HepG2 (cell line): Measurements from ENCODE around the gene PRR22. TPM values are rescaled to one million over a fixed set of nuclear protein-coding genes. Genes with fewer than 3 reads are reported as not detected.
A peak's percentile ranks its signal among the peaks of the same experiment; 100 is the strongest.

Source experiments
- ATAC-seq: fragments of 200-7000 bp; cut with Tn5 transposase; 3 replicates; pipeline ENCODE4 v1.9.1; 2020; ENCODE audit warnings: mild to moderate bottlenecking, moderate library complexity
- BruUV-seq: library from RNA; stranded (reverse); fragments of 400-500 nt; replicated peaks from 2 replicates; lab custom pipeline; 2021; lab: Mats Ljungman, UMichigan
- CTCF ChIA-PET: fragments of 300-600 bp; formaldehyde crosslinking; extraction: SDS; loops from one replicate; lab custom pipeline; 2021; ENCODE audit warnings: low total read pairs, inconsistent platforms, low intra/inter-chr PET ratio; lab: Yijun Ruan, JAX
- POLR2A ChIA-PET: fragments of 350-600 bp; sonication (Branson Sonifier 250); formaldehyde crosslinking; loops from one replicate; lab custom pipeline; 2020; ENCODE audit warnings: antibody characterized with exemption, inconsistent platforms; lab: Yijun Ruan, JAX
- DNase-seq: peaks from one replicate; pipeline ENCODE4 v3.0.0-alpha.2; 2015; ENCODE audit warnings: low spot score
- FAIRE-seq: peaks from 3 replicates; lab custom pipeline; 2011; peaks lifted over from hg19 to GRCh38; lab: Jason Lieb, UNC
- H2AFZ ChIP-seq: one replicate; pipeline ENCODE4 v1.6.1; 2011; ENCODE audit warnings: low read length, inconsistent platforms
- H3K27ac ChIP-seq: fragments of 300-600 bp; 3 replicates; pipeline ENCODE4 v1.8.0; 2011; ENCODE audit warnings: mixed run types, mild to moderate bottlenecking, mixed read lengths, low read length, inconsistent platforms; ENCODE audit not compliant: insufficient read depth; ENCODE audit errors: extremely low read length
- H3K27me3 ChIP-seq, 2 experiments: fragments of 200-600 bp in 1 of 2; 2 replicates in 1 of 2; 3 replicates in 1 of 2; pipeline versions ENCODE4 v1.6.0 to v1.8.0; 2011; ENCODE audit warnings: low read length in 2 of 2, mild to moderate bottlenecking in 2 of 2, moderate library complexity in 2 of 2, inconsistent platforms in 1 of 2; ENCODE audit not compliant: insufficient read depth in 2 of 2, control insufficient read depth in 1 of 2
- H3K36me3 ChIP-seq, 2 experiments: fragments of 200-600 bp in 1 of 2; replicated peaks in 1 of 2; 2 replicates in 1 of 2; 3 replicates in 1 of 2; pipeline versions ENCODE4 v1.5.1 to v1.8.0; 2011; ENCODE audit warnings: low read length in 2 of 2, inconsistent platforms in 1 of 2; ENCODE audit not compliant: insufficient read depth in 2 of 2, control insufficient read depth in 1 of 2
- H3K4me1 ChIP-seq: 2 replicates; pipeline ENCODE4 v1.5.1; 2012; ENCODE audit warnings: low read length, inconsistent platforms; ENCODE audit not compliant: insufficient read depth
- H3K4me2 ChIP-seq: 2 replicates; pipeline ENCODE4 v1.6.0; 2011; ENCODE audit warnings: low read depth, low read length, inconsistent platforms
- H3K4me3 ChIP-seq, 3 experiments: fragments of 200-600 bp in 1 of 3; sonication (generic), shearing (Covaris generic) in 1 of 3; replicated peaks in 1 of 3; 2 replicates each; pipeline ENCODE4 v1.5.1; 2011 to 2016; ENCODE audit warnings: low read length in 3 of 3, inconsistent platforms in 2 of 3, low read depth in 2 of 3, mild to moderate bottlenecking in 2 of 3, control low read depth in 1 of 3, mixed read lengths in 1 of 3; ENCODE audit not compliant: insufficient read depth in 1 of 3
- H3K79me2 ChIP-seq: one replicate; pipeline ENCODE4 v1.6.1; 2011; ENCODE audit warnings: low read length, inconsistent platforms; ENCODE audit not compliant: insufficient read depth
- H3K9ac ChIP-seq: 2 replicates; pipeline ENCODE4 v1.6.0; 2011; ENCODE audit warnings: mild to moderate bottlenecking, low read depth, low read length, inconsistent platforms; ENCODE audit not compliant: insufficient read depth
- H3K9me3 ChIP-seq: 2 replicates; pipeline ENCODE4 v1.5.1; 2012; ENCODE audit warnings: mild to moderate bottlenecking, low read length
- H4K20me1 ChIP-seq: 2 replicates; pipeline ENCODE4 v1.6.0; 2011; ENCODE audit warnings: inconsistent platforms, mild to moderate bottlenecking, low read length, moderate library complexity; ENCODE audit not compliant: insufficient read depth
- ADNP ChIP-seq: sonication (generic); formaldehyde crosslinking; IDR thresholded peaks from 2 replicates; pipeline ENCODE4 v1.4.0; 2020; ENCODE audit warnings: missing genetic modification reagents
- AKAP8 ChIP-seq: sonication (generic); formaldehyde crosslinking; IDR thresholded peaks from 2 replicates; pipeline ENCODE4 v1.5.1; 2020; ENCODE audit warnings: mild to moderate bottlenecking, missing genetic modification reagents
- CSRNP2 ChIP-seq: sonication (generic); formaldehyde crosslinking; conservative IDR thresholded peaks from 2 replicates; pipeline ENCODE4 v1.8.0; 2022; ENCODE audit warnings: low read depth, missing genetic modification reagents
- E2F5 ChIP-seq: sonication (generic); formaldehyde crosslinking; conservative IDR thresholded peaks from 2 replicates; pipeline ENCODE4 v1.4.0; 2020; ENCODE audit warnings: missing genetic modification reagents
- ISX ChIP-seq: sonication (generic); formaldehyde crosslinking; conservative IDR thresholded peaks from 2 replicates; pipeline ENCODE4 v1.5.0; 2020; ENCODE audit warnings: missing genetic modification reagents
- PRDM10 ChIP-seq: sonication (generic); formaldehyde crosslinking; IDR thresholded peaks from 2 replicates; pipeline ENCODE4 v1.4.0; 2020; ENCODE audit warnings: low read depth, missing genetic modification reagents
- SYNCRIP ChIP-seq: fragments of 200-400 bp; formaldehyde crosslinking; IDR thresholded peaks from 2 replicates; pipeline ENCODE4 v1.6.1; 2018; ENCODE audit warnings: mild to moderate bottlenecking, low read depth, low read length; ENCODE audit not compliant: insufficient read depth
- ZBTB2 ChIP-seq: sonication (generic); formaldehyde crosslinking; IDR thresholded peaks from 2 replicates; pipeline ENCODE4 v1.8.0; 2022; ENCODE audit warnings: low read depth, missing genetic modification reagents
- ZBTB33 ChIP-seq: sonication (generic); formaldehyde crosslinking; IDR thresholded peaks from 2 replicates; pipeline ENCODE4 v1.4.0; 2020; ENCODE audit warnings: missing genetic modification reagents
- ZFX ChIP-seq: sonication (generic); formaldehyde crosslinking; IDR thresholded peaks from 2 replicates; pipeline ENCODE4 v1.4.0; 2020; ENCODE audit warnings: mild to moderate bottlenecking, low read depth, missing genetic modification reagents, moderate library complexity
- ZNF101 ChIP-seq: sonication (generic); formaldehyde crosslinking; IDR thresholded peaks from 2 replicates; pipeline ENCODE4 v1.4.0; 2020; ENCODE audit warnings: mild to moderate bottlenecking, low read depth, missing genetic modification reagents, borderline replicate concordance
- ZNF383 ChIP-seq: sonication (generic); formaldehyde crosslinking; IDR thresholded peaks from 2 replicates; pipeline ENCODE4 v1.4.0; 2020; ENCODE audit warnings: missing genetic modification reagents, mild to moderate bottlenecking, borderline replicate concordance
- WGBS: methylation state at CpG from one replicate; pipeline ENCODE4 v1.1.6; 2017; ENCODE audit warnings: low lambda C conversion rate; 5-methylcytosine and 5-hydroxymethylcytosine counted together
- in situ Hi-C: cut with HindIII; loops from 2 replicates; pipeline ENCODE4 v1.10.0; 2017; ENCODE audit warnings: low pct_unique_long_range_greater_than_20kb; ENCODE audit not compliant: extremely low pct_ligation_motif_present
- intact Hi-C: fragments of 100-400 bp; cut with micrococcal nuclease; formaldehyde crosslinking; loops from one replicate; pipeline ENCODE4 v1.10.0; 2022; ENCODE audit not compliant: unreplicated experiment
- polyA plus RNA-seq, 8 experiments: library from polyadenylated mRNA; depleted of rRNA in 3 of 8; stranded (reverse) in 7 of 8; unstranded in 1 of 8; fragments of >200 nt; fragmentation: Illumina TruSeq in 4 of 8; extraction: Trizol in 4 of 8; gene quantifications; 2 replicates each; pipeline versions ENCODE4 v1.2.1 to v1.2.3, GENCODE V29; 2011 to 2016; ENCODE audit warnings: low read depth in 4 of 8, missing spikeins in 1 of 8, mixed read lengths in 1 of 8; ENCODE audit not compliant: insufficient read depth in 1 of 8
- total RNA-seq, 5 experiments: library from RNA; depleted of rRNA; stranded (reverse); fragments of >200 nt; fragmentation: Illumina TruSeq; extraction: Trizol; gene quantifications; 2 replicates each; pipeline ENCODE4 v1.2.3, GENCODE V29; 2016; ENCODE audit warnings: low read depth in 1 of 5

The PRR22 gene
- total and polyA plus RNA-seq, 2 of the 13 experiments (the other 11 are each of a cell fraction or from before 2014, with no cell fraction given): 0.84 to 2.3 TPM

GRCh38 chr19:5829567-5830310 lies 45.2 kb upstream of the PRR22 start:
- Histone ChIP-seq H2AFZ (no peak overlapping the region), H3K4me2 (peak overlapping the region; percentile 100; the same call in 1 of the 2 replicates), H3K9ac (peak overlapping the region; percentile 29; the same call in 1 of the 2 replicates), H3K27me3 (no peaks in the 10 kb centered on the region; a peak in 1 of 5 replicates), H4K20me1 (no peaks in the 10 kb centered on the region), H3K79me2 (peaks cover 12% of the 10 kb centered on the region), H3K27ac (no peak overlapping the region), H3K4me1 (peaks cover 46% of the 10 kb centered on the region), H3K36me3 (peaks cover 0 to 5% of the 10 kb centered on the region in 2 experiments; a peak in 1 of 5 replicates), H3K9me3 (no peaks in the 10 kb centered on the region), H3K4me3 (peak overlapping the region in 1 of 3 experiments; percentile 90; a peak in 1 of 6 replicates)
- ATAC-seq (no peak), DNase-seq (no peak), FAIRE-seq (no peak)
- CTCF ChIA-PET: no interaction called here
- WGBS: 82% methylated on average over 11 of the region's 34 CpGs
- intact Hi-C loops: loop anchor here (5.0 kb wide), 1 partner anchor 43 kb away; the partner anchor contains the start of gene FUT5
- BruUV-seq: no TSS peak
- in situ Hi-C loops: no loop called here
- POLR2A ChIA-PET: interaction anchor here (2.0 to 4.2 kb wide), 10 partner anchors 9 to 79 kb away, joined by 8 to 96 read pairs (median 33); partner anchors contain the start of genes FUT5, FUT6, NDUFA11 and NRTN
- no peak for TF ChIP-seq PRDM10 (CRISPR knock-in tag)
- TF ChIP-seq CSRNP2 (CRISPR knock-in tag): no peak
- no peak for TF ChIP-seq ISX (CRISPR knock-in tag)
- TF ChIP-seq ZBTB2 (CRISPR knock-in tag): no peak
- TF ChIP-seq ZBTB33 (CRISPR knock-in tag): peak; percentile 15; the same call in 1 of the 2 replicates
- no peak for TF ChIP-seq SYNCRIP
- no peak for TF ChIP-seq E2F5 (CRISPR knock-in tag)
- 0 out of 2 replicates have a peak, but pooled peaks have one; percentile 18 for TF ChIP-seq ZFX (CRISPR knock-in tag)
- peak; percentile 76; the same call in 1 of the 2 replicates for TF ChIP-seq AKAP8 (CRISPR knock-in tag)
- TF ChIP-seq ZNF383: no peak
- no peak for TF ChIP-seq ZNF101 (CRISPR knock-in tag)
- peak; percentile 74 for TF ChIP-seq ADNP
